Stimulated activated CD4-positive, alpha-beta T cell treated with anti-CD3 and anti-CD28 coated beads, Interleukin-4, amount 100 ng/mL, for 1 hour (primary cell): ENCODE data around the gene NMNAT3.

ENCODE experiments used
- DNase-seq: peaks from one replicate; pipeline ENCODE4 v3.0.0-alpha.2; 2020

The NMNAT3 gene

GRCh38 chr3:139517321-139518065 is 160.3 kb downstream of the NMNAT3 start:
- DNase-seq, result no peak

- DNase-seq, result no peak
Observed at GRCh38 chr3:139514741-139515140, 163.0 kb downstream of the NMNAT3 start.
